ENCODE measurements around the gene FTL.
"Not testable (repeated sequence)": the region's sequence is repeated elsewhere in the genome, so short reads cannot be mapped to it uniquely, and the experiment has no call there.

The FTL gene

DNA sequence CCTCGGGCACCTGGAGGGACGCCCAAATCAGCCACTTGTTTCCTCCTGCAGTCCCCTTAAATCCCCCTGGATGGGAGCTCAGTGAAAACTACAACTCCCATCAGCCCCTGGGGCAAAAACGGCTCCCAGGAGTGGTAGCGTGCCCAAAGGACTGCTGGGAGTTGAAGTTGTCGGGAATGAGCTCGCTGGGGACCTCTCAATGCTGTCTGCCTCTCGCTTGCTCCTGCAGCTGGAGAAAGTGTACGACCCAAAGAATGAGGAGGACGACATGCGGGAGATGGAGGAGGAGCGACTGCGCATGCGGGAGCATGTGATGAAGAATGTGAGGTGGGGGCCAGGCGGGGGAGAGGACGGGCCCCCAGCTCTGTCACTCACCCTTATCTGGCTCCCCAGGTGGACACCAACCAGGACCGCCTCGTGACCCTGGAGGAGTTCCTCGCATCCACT, 46.3 kb upstream of the FTL start:
- TF ChIP-seq POLR2AphosphoS5 (IDR thresholded peaks at IDR 0.05; ENCODE audit: low read depth), result no peak
- H3K27ac ChIP-seq (replicated peaks), result no peak overlapping the region
- H3K27me3 ChIP-seq (ENCODE audit: insufficient read depth, poor library complexity, severe bottlenecking), result no peaks in the 10 kb centered on the region
- no peak overlapping the region for H3K4me3 ChIP-seq (replicated peaks; ENCODE audit: insufficient read depth, low read length)
- peak in 1 of 2 experiments; percentile 18 for DNase-seq (ENCODE audit: low read depth in 1 of 2, low spot score in 1 of 2)

DNA sequence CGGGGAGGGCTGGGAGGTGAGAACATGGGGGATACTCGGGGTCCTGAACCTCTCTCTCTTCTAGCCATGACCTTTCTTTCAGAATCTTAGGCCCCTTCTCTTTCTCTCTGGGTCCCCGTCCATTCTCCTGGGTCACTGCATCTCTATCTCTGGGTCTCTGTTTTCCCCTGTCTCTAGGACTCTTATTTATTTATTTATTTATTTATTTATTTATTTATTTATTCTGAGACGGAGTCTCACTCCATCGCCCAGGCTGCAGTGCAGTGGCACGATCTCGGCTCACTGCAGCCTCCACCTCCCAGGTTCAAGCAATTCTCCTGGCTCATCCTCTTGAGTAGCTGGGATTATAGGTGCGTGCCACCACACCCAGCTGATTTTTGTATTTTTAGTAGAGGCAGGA, 45.8 kb upstream of the FTL start:
- H3K4me3 ChIP-seq (replicated peaks; ENCODE audit: insufficient read depth, low read length); H3K27me3 ChIP-seq (ENCODE audit: insufficient read depth, poor library complexity, severe bottlenecking); DNase-seq (ENCODE audit: low read depth in 1 of 2, low spot score in 1 of 2); H3K27ac ChIP-seq (replicated peaks): not testable (repeated sequence)

DNA sequence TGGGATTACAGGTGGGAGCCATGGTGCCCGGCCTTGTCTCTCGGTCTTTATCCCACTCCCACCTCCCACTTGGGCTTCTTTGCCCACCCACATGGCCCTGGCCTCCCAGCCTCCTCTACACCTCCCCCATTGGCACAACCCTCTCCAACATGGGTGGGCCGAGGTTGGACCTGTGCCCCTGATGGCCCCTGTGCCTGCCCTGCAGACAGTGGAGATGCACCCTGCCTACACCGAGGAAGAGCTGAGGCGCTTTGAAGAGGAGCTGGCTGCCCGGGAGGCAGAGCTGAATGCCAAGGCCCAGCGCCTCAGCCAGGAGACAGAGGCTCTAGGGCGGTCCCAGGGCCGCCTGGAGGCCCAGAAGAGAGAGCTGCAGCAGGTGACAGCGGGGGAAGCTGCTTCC, 44.2 kb upstream of the FTL start:
- TF ChIP-seq POLR2AphosphoS5 (IDR thresholded peaks at IDR 0.05; ENCODE audit: low read depth), result no peak
- TF ChIP-seq REST (IDR thresholded peaks at IDR 0.05; ENCODE audit: insufficient replicate concordance, low read depth), result no peak
- no peak for TF ChIP-seq SPI1 (IDR thresholded peaks at IDR 0.05; ENCODE audit: borderline replicate concordance, low read depth)
- TF ChIP-seq GABPA (IDR thresholded peaks at IDR 0.05; ENCODE audit: low read depth), result no peak
- TF ChIP-seq CTCF (IDR thresholded peaks at IDR 0.05; ENCODE audit: insufficient read depth, low read length), result no peak
- DNase-seq (ENCODE audit: low read depth in 1 of 2, low spot score in 1 of 2), result no peak
- no peak overlapping the region for H3K4me3 ChIP-seq (replicated peaks; ENCODE audit: insufficient read depth, low read length)
- H3K27me3 ChIP-seq (ENCODE audit: insufficient read depth, poor library complexity, severe bottlenecking), result no peaks in the 10 kb centered on the region
- no peak overlapping the region for H3K27ac ChIP-seq (replicated peaks)

- Histone ChIP-seq H3K4me3 (replicated peaks; ENCODE audit: insufficient read depth, low read length) (no peak overlapping the region), H3K27me3 (ENCODE audit: insufficient read depth, poor library complexity, severe bottlenecking) (no peaks in the 10 kb centered on the region), H3K27ac (replicated peaks) (no peak overlapping the region)
- TF ChIP-seq CTCF (IDR thresholded peaks at IDR 0.05; ENCODE audit: insufficient read depth, low read length) (no peak), REST (IDR thresholded peaks at IDR 0.05; ENCODE audit: insufficient replicate concordance, low read depth) (no peak), POLR2AphosphoS5 (IDR thresholded peaks at IDR 0.05; ENCODE audit: low read depth) (no peak), GABPA (IDR thresholded peaks at IDR 0.05; ENCODE audit: low read depth) (no peak), SPI1 (IDR thresholded peaks at IDR 0.05; ENCODE audit: borderline replicate concordance, low read depth) (no peak)
- DNase-seq (ENCODE audit: low read depth in 1 of 2, low spot score in 1 of 2), result no peak
Measured at GRCh38 chr19:48921721-48922500, 43.2 kb upstream of the FTL start.
